Smooth muscle cell (in vitro differentiated cells): ENCODE results near the gene NIPSNAP2. TPM values are rescaled to one million over a fixed set of nuclear protein-coding genes. Genes with fewer than 3 reads are reported as not detected.

ENCODE experiments used
- DNase-seq: peaks from one replicate; lab custom pipeline; 2025; ENCODE audit not compliant: unreplicated experiment; lab: John Stamatoyannopoulos, UW
- H2AFZ ChIP-seq: fragments of 200-600 bp; sonication (generic); 2 replicates; pipeline ENCODE4 v1.6.0; 2016; ENCODE audit warnings: antibody characterized with exemption, low read depth, mild to moderate bottlenecking
- H3F3A ChIP-seq: fragments of 200-600 bp; sonication (generic); 2 replicates; pipeline ENCODE4 v1.6.0; 2017; ENCODE audit warnings: antibody characterized with exemption, low read depth
- H3K27ac ChIP-seq: fragments of 200-600 bp; sonication (generic); 2 replicates; pipeline ENCODE4 v1.5.1; 2016; ENCODE audit warnings: low read depth, mild to moderate bottlenecking
- H3K27me3 ChIP-seq: fragments of 200-600 bp; sonication (generic); 2 replicates; pipeline ENCODE4 v1.6.1; 2016; ENCODE audit warnings: low read depth, mild to moderate bottlenecking
- H3K36me3 ChIP-seq: fragments of 200-600 bp; sonication (generic); 2 replicates; pipeline ENCODE4 v1.5.1; 2016; ENCODE audit warnings: low read depth
- H3K4me1 ChIP-seq: fragments of 200-600 bp; sonication (generic); 2 replicates; pipeline ENCODE4 v1.5.1; 2016; ENCODE audit warnings: low read depth
- H3K4me2 ChIP-seq: fragments of 200-600 bp; sonication (generic); 2 replicates; pipeline ENCODE4 v1.6.0; 2016; ENCODE audit warnings: mild to moderate bottlenecking
- H3K4me3 ChIP-seq: fragments of 200-600 bp; sonication (generic); 2 replicates; pipeline ENCODE4 v1.5.1; 2016; ENCODE audit warnings: mild to moderate bottlenecking
- H3K79me2 ChIP-seq: fragments of 200-600 bp; sonication (generic); 2 replicates; pipeline ENCODE4 v1.6.0; 2016; ENCODE audit warnings: low read depth, mild to moderate bottlenecking
- H3K9ac ChIP-seq: fragments of 200-600 bp; sonication (generic); 2 replicates; pipeline ENCODE4 v1.6.0; 2016; ENCODE audit warnings: low read depth
- H3K9me3 ChIP-seq: fragments of 200-600 bp; sonication (generic); replicated peaks from 2 replicates; pipeline ENCODE4 v1.5.1; 2016; ENCODE audit warnings: low read depth
- H4K20me1 ChIP-seq: fragments of 200-600 bp; sonication (generic); 2 replicates; pipeline ENCODE4 v1.6.0; 2016; ENCODE audit warnings: low read depth
- CTCF ChIP-seq: fragments of 200-600 bp; sonication (generic); IDR thresholded peaks from 2 replicates; pipeline ENCODE4 v1.5.1; 2017; ENCODE audit warnings: borderline replicate concordance, mild to moderate bottlenecking, antibody characterized with exemption; ENCODE audit not compliant: insufficient read depth, poor library complexity, severe bottlenecking
- WGBS: methylation state at CpG from one replicate; pipeline ENCODE4 v1.1.7; 2016; ENCODE audit warnings: low lambda C conversion rate; 5-methylcytosine and 5-hydroxymethylcytosine counted together
- polyA plus RNA-seq: library from polyadenylated mRNA; unstranded; fragments of >200 nt; fragmentation: Nextera tagmentation; extraction: Ambion mirVana; gene quantifications from 2 replicates; pipeline ENCODE4 v1.2.1, GENCODE V29; 2016
- total RNA-seq: library from RNA; depleted of rRNA; stranded (reverse); fragments of >200 nt; gene quantifications from 2 replicates; pipeline ENCODE4 v1.2.3, GENCODE V29; 2014

The NIPSNAP2 gene
- total and polyA plus RNA-seq, 2 experiments from 2014 or later = 41.2 to 44.7 TPM

- no peak overlapping the region for H3K4me3 ChIP-seq
- peaks cover 68% of the 10 kb centered on the region for H3K79me2 ChIP-seq
- H2AFZ ChIP-seq = no peak overlapping the region
- WGBS = 88% methylated on average over 8 of the region's 8 CpGs
- no peak overlapping the region for H3K9ac ChIP-seq
- H3K27ac ChIP-seq = no peak overlapping the region
- TF ChIP-seq CTCF = no peak
- no peaks in the 10 kb centered on the region for H3K4me1 ChIP-seq
- H4K20me1 ChIP-seq = peaks cover 83% of the 10 kb centered on the region
- H3K36me3 ChIP-seq = no peaks in the 10 kb centered on the region
- no peak overlapping the region for H3K4me2 ChIP-seq
- no peaks in the 10 kb centered on the region for H3K27me3 ChIP-seq
- no peak for DNase-seq
- H3F3A ChIP-seq = no peaks in the 10 kb centered on the region
- no peaks in the 10 kb centered on the region for H3K9me3 ChIP-seq
These were observed 6.6 kb downstream of the NIPSNAP2 start for GRCh38 chr7:55970978-55971377.

GRCh38 chr7:55973747-55974250 lies 9.4 kb downstream of the NIPSNAP2 start:
- Histone ChIP-seq H3K27me3 (no peaks in the 10 kb centered on the region), H2AFZ (no peak overlapping the region), H3K4me3 (no peak overlapping the region), H3K4me2 (no peak overlapping the region), H3K9me3 (no peaks in the 10 kb centered on the region), H3K4me1 (no peaks in the 10 kb centered on the region), H4K20me1 (peaks cover 88% of the 10 kb centered on the region), H3F3A (no peaks in the 10 kb centered on the region), H3K27ac (no peak overlapping the region), H3K9ac (no peak overlapping the region), H3K36me3 (no peaks in the 10 kb centered on the region), H3K79me2 (peaks cover 39% of the 10 kb centered on the region)
- DNase-seq = no peak
- no peak for TF ChIP-seq CTCF
- WGBS = 96% methylated on average over 7 of the region's 7 CpGs

GRCh38 chr7:55975988-55976633 lies 11.7 kb downstream of the NIPSNAP2 start:
- Histone ChIP-seq H3K79me2 (peaks cover 29% of the 10 kb centered on the region), H3K4me2 (no peak overlapping the region), H2AFZ (no peak overlapping the region), H3K4me3 (no peak overlapping the region), H3K27ac (no peak overlapping the region), H3K9me3 (no peaks in the 10 kb centered on the region), H3K9ac (no peak overlapping the region), H3K4me1 (no peaks in the 10 kb centered on the region), H3F3A (no peaks in the 10 kb centered on the region), H3K36me3 (no peaks in the 10 kb centered on the region), H3K27me3 (no peaks in the 10 kb centered on the region), H4K20me1 (peaks cover 68% of the 10 kb centered on the region)
- TF ChIP-seq CTCF = no peak
- DNase-seq = no peak
- WGBS = 90% methylated on average over 7 of the region's 7 CpGs

GRCh38 chr7:55977831-55978230 lies 13.4 kb downstream of the NIPSNAP2 start:
- Histone ChIP-seq H3K27me3 (no peaks in the 10 kb centered on the region), H3K9me3 (no peaks in the 10 kb centered on the region), H3K4me2 (no peak overlapping the region), H4K20me1 (peaks cover 51% of the 10 kb centered on the region), H3K9ac (no peak overlapping the region), H3K27ac (no peak overlapping the region), H3F3A (no peaks in the 10 kb centered on the region), H2AFZ (no peak overlapping the region), H3K4me3 (no peak overlapping the region), H3K79me2 (peaks cover 12% of the 10 kb centered on the region), H3K36me3 (peaks cover 5% of the 10 kb centered on the region), H3K4me1 (no peaks in the 10 kb centered on the region)
- no peak for TF ChIP-seq CTCF
- no peak for DNase-seq
- WGBS = 95% methylated on average over 4 of the region's 4 CpGs
